ENCODE data around the gene LRG1.
"Not testable (repeated sequence)": the region's sequence is repeated elsewhere in the genome, so short reads cannot be mapped to it uniquely, and the experiment has no call there.

Gene LRG1

DNA sequence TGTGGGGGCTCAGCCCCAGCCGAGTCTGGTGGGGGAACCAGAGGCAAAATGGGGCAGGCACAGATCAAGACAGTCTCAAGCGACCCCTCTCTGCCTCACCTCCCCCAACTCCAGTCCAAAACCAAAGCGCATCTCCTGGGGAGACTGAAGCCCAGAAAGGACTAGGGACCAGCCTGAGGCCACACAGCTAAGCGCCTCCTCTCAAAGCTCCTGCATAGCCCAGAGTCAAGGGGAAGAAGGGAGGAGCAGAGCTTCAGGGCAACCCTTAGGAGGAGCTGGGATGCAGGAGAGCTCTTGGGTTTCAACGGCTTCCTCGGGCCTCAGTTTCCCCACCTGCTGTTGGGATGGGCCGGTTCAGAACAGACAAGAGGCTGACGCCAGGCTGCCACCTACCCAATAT is 39.6 kb upstream of the LRG1 start:
- no peak overlapping the region for H3K27ac Mint-ChIP-seq
- ATAC-seq = no peak
- no peaks in the 10 kb centered on the region for H3K36me3 Mint-ChIP-seq
- H3K4me1 Mint-ChIP-seq = peaks cover 20% of the 10 kb centered on the region
- H3K4me3 Mint-ChIP-seq = no peak overlapping the region
- H3K9me3 Mint-ChIP-seq = no peaks in the 10 kb centered on the region
- peaks cover 87% of the 10 kb centered on the region for H3K27me3 Mint-ChIP-seq

DNA sequence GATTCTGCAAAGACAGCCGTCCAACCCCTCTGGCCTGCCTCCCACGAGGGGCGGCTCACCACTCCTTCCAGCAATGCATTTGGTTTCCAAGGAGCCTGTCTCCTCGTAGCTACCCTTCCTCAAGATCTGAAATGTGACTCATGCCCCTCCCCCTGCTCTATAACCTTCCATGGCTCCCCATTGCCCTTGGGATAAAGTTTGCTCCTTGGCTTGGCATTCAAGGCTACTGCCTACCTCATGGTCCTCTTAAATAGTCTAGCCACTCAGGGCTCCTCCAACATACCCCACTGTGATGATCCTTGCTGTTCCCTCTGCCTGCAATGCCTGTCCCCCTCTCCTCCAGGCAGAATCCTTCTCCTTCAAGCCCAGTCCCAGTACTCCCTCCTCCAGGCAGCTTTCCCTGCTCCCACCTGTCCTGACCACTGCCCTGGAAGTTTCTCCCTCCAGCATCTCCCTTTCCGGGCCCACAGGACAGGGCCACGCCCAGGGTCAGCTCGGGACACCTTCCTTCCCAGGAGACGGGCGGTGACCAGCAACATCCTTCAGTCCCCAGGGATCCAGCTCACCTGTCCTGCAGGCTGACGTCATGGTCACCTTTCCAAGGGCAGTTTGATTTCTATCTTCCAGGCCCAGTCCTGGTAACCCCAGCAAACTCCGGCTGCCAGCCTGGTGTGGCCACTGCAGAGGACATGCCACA is 38.9 kb upstream of the LRG1 start:
- no peaks in the 10 kb centered on the region for H3K9me3 Mint-ChIP-seq
- no peak for ATAC-seq
- no peaks in the 10 kb centered on the region for H3K36me3 Mint-ChIP-seq
- peaks cover 92% of the 10 kb centered on the region for H3K27me3 Mint-ChIP-seq
- H3K4me3 Mint-ChIP-seq = no peak overlapping the region
- no peak overlapping the region for H3K27ac Mint-ChIP-seq
- peaks cover 20% of the 10 kb centered on the region for H3K4me1 Mint-ChIP-seq

DNA sequence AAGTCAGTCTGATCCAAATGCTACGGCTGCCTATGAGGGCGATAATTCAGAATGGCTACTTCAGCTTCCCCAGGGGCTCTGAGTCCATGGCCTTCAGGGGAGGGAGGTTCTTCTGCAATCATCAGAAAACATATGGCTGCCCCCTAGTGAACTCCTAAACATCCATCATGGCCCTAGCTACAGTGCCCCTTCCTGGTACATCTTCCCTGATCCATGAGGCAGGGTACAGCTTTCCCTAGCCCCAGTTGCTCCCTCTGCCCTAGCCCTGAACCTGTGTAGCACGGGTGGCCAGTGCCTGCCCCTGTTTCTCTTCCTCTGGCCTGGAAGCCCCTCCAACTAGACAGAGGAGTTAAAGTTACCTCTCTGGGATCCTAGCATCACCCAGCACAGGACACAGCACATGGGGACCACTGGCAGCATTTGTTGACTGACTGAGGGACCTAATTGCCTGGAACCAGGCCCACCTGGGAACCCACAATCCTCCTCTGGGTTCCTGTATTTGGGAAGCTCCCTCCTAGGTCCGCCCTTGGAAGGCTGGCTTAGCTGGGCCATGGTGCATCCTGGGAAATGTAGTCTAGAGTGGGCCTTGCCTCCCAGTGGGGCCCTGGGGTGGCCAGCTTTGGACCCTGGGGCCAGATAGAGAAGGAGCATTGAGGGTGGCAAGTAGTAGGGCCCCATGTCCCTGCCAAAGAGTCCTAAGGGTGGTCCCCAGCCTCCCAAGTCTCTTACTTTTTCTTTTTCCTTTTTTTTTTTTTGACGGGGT is 37.4 kb upstream of the LRG1 start:
- H3K27me3 Mint-ChIP-seq = peaks cover 81% of the 10 kb centered on the region
- H3K4me1 Mint-ChIP-seq = peaks cover 15% of the 10 kb centered on the region
- no peak for ATAC-seq
- no peak overlapping the region for H3K27ac Mint-ChIP-seq
- H3K36me3 Mint-ChIP-seq = no peaks in the 10 kb centered on the region
- no peaks in the 10 kb centered on the region for H3K9me3 Mint-ChIP-seq
- H3K4me3 Mint-ChIP-seq = no peak overlapping the region

DNA sequence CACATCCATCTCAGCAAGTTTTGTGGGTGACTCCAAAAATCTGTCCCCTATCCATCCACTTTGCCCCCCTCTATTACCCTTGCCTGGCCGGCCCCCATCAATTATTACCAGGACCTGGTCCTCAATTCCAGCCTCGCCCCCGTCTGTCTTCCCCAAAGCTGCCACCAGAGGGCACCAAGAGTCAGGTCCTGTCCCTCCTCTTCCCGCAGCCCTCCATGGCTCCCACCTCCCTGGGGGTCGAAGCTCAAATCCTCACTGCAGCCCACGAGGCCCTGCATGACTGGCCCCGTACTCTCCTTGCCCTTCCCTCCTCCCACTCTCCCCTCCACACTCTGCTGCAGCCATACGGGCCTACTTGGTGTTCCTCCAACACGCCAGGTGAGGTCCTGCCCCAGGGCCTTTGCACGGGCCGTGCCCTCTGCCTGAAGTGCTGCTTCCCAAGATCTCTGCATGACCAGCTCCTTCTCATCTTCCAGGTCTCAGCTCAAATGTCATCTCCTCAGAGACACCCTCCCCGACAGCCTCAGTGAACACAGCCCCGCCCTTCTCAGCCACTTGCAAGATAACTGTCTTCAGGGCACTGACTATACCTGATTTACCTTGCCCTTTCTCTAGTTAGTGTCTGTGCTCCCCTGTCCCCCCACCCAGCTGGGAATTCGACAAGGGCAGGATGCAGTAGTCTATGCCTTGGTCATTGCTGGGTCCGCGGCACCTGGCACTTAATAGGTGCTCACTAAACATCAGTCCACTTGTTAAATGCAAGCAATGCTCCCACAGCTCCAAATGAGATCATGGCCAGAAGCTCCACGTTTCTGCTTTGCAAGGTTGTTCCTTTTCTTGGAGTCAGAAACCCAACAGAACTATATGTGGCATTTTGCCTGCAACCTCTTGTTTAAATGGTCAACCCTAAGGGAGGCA is 36.4 kb upstream of the LRG1 start:
- Mint-ChIP-seq H3K36me3 (no peaks in the 10 kb centered on the region), H3K27ac (no peak overlapping the region), H3K4me1 (peaks cover 9% of the 10 kb centered on the region), H3K4me3 (no peak overlapping the region), H3K9me3 (no peaks in the 10 kb centered on the region), H3K27me3 (peaks cover 73% of the 10 kb centered on the region)
- peak; percentile 47 for ATAC-seq

DNA sequence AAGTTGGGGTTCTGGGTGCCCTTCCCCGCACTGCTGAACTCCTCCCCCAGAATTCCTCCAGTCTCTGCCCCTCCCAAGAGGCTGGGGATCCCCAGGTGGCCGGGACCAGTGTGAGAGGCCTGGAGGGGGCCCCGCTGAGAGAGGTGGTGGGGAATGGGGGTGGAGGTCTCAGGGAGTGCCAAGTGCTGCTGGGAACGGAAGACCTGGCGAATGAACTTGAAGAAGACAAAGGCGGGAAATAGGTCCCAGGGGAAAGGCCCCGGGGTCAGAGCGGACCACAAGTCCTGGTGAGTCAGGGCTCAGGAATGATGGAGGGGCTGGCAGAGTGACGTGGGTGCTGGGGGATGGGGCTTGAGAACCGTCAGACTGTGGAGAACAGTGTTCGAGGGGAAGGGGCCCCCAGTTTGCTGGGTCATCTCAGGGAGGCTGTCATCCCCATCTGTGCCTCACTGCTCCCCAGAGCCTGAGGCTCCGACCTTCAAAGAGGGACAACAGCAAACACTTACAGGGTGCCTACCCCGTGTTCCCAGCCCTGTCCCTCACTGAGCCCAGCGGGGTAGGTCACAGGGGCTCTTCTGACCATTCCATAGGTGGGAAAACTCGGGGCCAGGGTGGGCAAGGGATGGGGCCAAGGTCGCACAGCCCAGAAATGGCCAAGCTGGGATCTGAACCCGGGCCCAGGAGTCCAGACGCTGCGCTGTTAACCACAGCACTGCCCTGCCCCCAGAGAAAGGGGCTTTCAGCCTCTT is 35.6 kb upstream of the LRG1 start:
- Mint-ChIP-seq H3K4me3 (no peak overlapping the region), H3K27me3 (peaks cover 78% of the 10 kb centered on the region)

DNA sequence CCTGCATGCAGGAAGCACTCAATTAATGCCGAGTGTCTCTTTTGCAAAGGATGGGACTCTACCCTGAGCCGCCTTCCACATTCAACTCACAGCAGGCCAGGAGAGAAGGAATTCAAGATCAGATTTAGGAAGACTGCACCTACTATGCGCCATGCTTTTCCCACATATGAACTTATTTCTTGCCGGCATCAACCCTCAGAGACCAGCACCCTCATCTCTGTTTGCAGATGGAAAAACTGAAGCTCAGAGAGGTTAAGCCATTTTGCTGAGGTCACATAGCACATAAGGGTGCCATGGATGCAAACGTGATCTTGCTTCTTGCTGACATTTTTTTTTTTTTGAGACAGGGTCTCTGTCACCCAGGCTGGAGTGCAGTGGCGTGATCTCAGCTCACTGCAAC is 33.8 kb upstream of the LRG1 start:
- Mint-ChIP-seq H3K36me3 (no peaks in the 10 kb centered on the region), H3K4me3 (no peak overlapping the region), H3K9me3 (no peaks in the 10 kb centered on the region), H3K27ac (no peak overlapping the region), H3K4me1 (peaks cover 9% of the 10 kb centered on the region), H3K27me3 (peaks cover 66% of the 10 kb centered on the region)
- ATAC-seq = no peak

More for the DNA sequence above, 35.6 kb upstream of the LRG1 start:
- Mint-ChIP-seq H3K9me3 (no peaks in the 10 kb centered on the region), H3K27ac (no peak overlapping the region), H3K36me3 (no peaks in the 10 kb centered on the region), H3K4me1 (peaks cover 9% of the 10 kb centered on the region)
- ATAC-seq = no peak

DNA sequence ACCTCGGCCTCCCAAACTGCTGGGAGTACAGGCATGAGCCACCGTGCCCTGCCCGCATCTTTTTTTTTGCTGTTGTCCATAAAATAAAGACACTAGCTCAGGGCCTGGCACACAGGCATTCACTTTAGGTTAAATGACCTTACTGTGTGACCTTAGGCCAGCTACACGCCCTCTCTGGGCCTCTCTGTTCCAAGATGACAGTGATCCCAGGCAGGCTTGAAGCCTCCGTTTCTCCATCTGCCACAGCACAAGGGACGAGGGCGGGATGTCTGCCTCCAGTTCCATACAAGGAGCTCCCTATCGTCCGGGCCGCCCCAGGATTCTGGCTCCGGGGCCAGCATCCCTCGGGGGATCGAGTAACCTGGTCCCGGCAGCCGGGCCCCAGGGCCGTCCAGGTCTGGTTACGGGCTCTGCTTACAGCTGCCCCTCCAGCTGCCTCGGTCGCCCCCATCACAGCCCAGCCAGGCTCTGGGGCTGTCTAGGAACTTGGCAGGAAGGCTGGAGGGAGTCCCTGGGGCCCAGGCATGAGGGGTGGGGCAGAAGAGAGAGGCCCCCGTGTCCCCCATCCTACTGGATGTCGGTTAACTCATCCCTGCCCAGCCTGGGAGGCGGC is 31.6 kb upstream of the LRG1 start:
- Mint-ChIP-seq H3K27ac (no peak overlapping the region), H3K9me3 (no peaks in the 10 kb centered on the region), H3K4me1 (peaks cover 17% of the 10 kb centered on the region), H3K4me3 (no peak overlapping the region), H3K27me3 (peaks cover 63% of the 10 kb centered on the region), H3K36me3 (no peaks in the 10 kb centered on the region)
- no peak for ATAC-seq

DNA sequence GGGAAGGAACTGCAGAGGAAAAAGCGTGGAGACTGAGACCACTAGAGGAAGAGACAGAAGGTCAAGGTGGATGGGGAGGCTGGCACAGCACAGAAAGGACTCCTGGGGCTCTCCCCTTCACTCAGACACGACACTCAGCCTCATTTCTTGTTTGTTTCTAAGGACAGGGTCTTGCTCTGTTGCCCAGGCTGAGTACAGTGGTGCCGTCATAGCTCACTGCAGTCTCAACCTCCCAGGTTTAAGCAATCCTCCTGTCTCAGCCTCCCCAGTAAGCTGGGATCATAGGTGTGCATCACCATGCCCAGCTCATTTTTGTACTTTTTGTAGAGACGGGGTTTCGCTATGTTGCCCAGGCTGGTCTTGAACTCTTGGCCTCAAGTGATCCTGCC is 31.1 kb upstream of the LRG1 start:
- Mint-ChIP-seq H3K9me3 (no peaks in the 10 kb centered on the region), H3K27ac (no peak overlapping the region), H3K36me3 (no peaks in the 10 kb centered on the region), H3K4me1 (peaks cover 12% of the 10 kb centered on the region), H3K4me3 (no peak overlapping the region), H3K27me3 (peaks cover 63% of the 10 kb centered on the region)
- ATAC-seq = no peak

DNA sequence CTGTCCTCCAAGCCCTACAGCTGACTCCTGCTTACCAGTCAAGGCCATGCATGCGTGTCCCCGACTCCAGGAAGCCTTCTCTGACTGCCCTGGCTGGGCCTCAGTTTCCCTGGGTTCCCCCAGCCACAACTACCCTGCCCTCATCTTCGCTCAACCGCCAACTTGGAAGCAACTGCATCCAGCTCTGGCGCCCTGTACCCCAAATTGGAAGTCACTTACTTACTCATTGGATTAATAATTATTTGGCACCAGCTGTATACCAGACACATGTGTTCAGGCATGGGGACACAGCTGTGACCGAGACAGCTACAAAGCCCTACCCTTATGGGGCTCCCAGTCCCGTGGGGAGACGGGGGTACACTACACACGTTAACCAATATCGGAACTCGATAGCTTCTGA is 30.6 kb upstream of the LRG1 start:
- Mint-ChIP-seq H3K36me3 (no peaks in the 10 kb centered on the region), H3K4me3 (no peak overlapping the region), H3K27me3 (peaks cover 58% of the 10 kb centered on the region), H3K4me1 (peaks cover 9% of the 10 kb centered on the region), H3K27ac (no peak overlapping the region), H3K9me3 (no peaks in the 10 kb centered on the region)
- ATAC-seq = no peak

DNA sequence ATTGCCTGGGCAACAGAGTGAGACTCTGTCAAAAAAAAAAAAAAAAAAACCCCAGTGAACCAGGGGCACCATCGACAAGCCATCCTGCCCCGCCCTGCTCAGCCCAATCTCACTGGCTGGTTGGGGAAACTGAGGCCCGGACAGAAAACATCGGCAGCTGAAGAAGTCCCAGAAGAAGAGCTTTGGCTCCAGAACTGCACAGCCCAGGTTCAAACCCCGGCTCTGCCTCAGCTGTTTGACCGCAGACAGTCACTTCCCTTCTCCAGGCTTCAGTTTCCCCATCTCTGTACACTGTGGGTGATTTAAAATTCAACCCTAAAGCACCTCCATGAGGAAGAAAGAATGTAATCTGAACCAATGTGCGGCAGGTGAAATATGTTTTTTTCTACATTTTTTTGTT is 29.1 kb upstream of the LRG1 start:
- Mint-ChIP-seq H3K36me3 (no peaks in the 10 kb centered on the region), H3K4me3 (no peak overlapping the region), H3K27me3 (peaks cover 49% of the 10 kb centered on the region), H3K27ac (no peak overlapping the region), H3K4me1 (peaks cover 9% of the 10 kb centered on the region), H3K9me3 (no peaks in the 10 kb centered on the region)
- ATAC-seq = no peak

DNA sequence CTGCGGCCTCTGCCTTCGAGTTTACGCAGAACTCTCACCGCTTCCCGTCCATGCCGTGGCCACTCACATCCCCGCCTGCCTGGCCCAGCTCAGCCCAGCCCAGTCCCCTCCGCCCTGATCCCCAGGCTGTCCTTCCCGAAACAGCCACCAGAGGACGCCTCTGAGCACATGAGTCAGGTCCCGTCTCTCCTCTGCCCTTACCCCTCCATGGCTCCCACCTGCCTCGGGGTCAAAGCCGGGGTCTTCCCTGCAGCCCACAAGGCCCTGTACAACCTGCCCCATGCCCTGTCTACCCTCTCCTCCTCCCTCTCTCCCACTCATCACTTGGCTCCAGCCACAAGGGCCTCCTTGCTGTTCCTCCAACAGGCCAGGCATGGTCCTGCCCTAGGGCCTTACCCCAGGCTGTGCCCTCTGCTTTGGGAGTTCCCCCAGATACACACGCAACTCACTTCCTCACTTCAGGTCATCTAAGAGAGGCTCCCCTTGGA is 27.8 kb upstream of the LRG1 start:
- Mint-ChIP-seq H3K36me3 (no peaks in the 10 kb centered on the region), H3K4me3 (no peak overlapping the region), H3K9me3 (no peaks in the 10 kb centered on the region), H3K27ac (no peak overlapping the region), H3K4me1 (peaks cover 10% of the 10 kb centered on the region), H3K27me3 (peaks cover 44% of the 10 kb centered on the region)
- peak; percentile 56 for ATAC-seq

DNA sequence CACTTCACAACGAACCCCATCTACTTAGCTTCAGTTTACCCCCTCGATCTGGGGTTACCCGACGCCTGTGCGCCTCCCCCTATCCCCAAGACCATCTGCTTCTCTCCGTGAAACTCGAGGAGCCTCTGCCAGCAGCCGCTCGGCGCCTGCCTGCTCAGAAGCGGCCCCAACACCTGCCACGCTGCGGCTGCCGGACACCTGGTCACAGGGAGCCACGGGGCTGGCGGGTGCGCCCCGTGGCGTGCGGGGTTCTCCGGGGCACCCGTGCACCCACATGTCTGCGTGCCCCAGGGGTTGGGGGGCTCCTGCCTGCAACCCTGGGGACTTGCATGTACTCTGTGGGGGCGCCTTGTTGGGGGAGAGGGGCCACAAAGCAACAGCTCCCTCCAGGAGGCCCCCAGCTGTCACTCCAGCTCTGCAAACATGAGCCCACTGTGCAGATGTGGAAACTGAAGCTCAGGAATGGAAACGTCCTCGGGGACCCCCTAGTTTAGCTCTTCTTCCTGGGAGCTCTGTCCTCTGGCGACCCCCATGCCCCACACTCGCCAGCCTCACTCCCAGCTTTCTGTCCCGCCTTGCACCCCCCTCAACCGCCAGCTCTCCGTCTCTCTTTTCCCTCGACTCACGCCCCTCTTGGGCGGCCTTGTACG is 26.7 kb upstream of the LRG1 start:
- no peaks in the 10 kb centered on the region for H3K9me3 Mint-ChIP-seq
- no peaks in the 10 kb centered on the region for H3K36me3 Mint-ChIP-seq
- peaks cover 19% of the 10 kb centered on the region for H3K4me1 Mint-ChIP-seq
- no peak overlapping the region for H3K4me3 Mint-ChIP-seq
- no peak overlapping the region for H3K27ac Mint-ChIP-seq
- H3K27me3 Mint-ChIP-seq = peaks cover 44% of the 10 kb centered on the region
- no peak for ATAC-seq

DNA sequence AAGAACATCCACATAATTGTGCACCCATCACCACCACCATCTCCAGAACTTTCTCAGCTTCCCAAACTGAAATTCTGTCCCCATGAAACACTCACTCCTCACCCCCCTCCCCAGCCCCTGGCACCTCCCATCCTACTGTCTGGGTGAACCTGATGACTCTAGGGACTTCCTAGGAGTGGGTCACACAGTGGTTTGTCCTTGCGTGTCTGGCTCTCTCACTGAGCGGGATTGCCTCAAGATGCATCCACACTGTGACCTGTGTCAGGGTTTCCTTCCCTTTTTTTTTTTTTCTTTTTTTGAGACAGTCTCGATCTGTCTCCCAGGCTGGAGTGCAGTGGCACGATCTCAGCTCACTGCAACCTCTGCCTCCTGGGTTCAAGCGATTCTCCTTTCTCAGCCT is 23.7 kb upstream of the LRG1 start:
- H3K27ac Mint-ChIP-seq, H3K36me3 Mint-ChIP-seq, H3K4me3 Mint-ChIP-seq, H3K9me3 Mint-ChIP-seq: not testable (repeated sequence)
- Mint-ChIP-seq H3K27me3 (peaks cover 45% of the 10 kb centered on the region), H3K4me1 (peaks cover 19% of the 10 kb centered on the region)
- peak; percentile 51 for ATAC-seq

DNA sequence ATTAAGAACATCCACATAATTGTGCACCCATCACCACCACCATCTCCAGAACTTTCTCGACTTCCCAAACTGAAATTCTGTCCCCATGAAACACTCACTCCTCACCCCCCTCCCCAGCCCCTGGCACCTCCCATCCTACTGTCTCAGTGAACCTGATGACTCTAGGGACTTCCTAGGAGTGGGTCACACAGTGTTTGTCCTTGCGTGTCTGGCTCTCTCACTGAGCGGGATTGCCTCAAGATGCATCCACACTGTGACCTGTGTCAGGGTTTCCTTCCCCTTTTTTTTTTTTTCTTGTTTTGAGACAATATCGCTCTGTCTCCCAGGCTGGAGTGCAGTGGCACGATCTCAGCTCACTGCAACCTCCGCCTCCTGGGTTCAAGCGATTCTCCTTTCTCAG is 22.2 kb upstream of the LRG1 start:
- not testable (repeated sequence) for H3K27ac Mint-ChIP-seq, H3K9me3 Mint-ChIP-seq, H3K4me3 Mint-ChIP-seq, H3K36me3 Mint-ChIP-seq
- peaks cover 15% of the 10 kb centered on the region for H3K4me1 Mint-ChIP-seq
- peak; percentile 65 for ATAC-seq
- peaks cover 41% of the 10 kb centered on the region for H3K27me3 Mint-ChIP-seq

Data from stimulated activated memory B cell treated with anti-CD40 and anti-IgM and Interleukin-4, amounts not matched to agents 10 μg/mL and 1 μg/mL and 100 μg/mL, for 72 hours (primary cell).